LNCAP (cell line): ENCODE data around the gene RHBDL3.

Source experiments
- TF ChIP-seq, protein P1 (sequence below): fragments of 450-650 bp; IDR thresholded peaks from 2 replicates; pipeline ENCODE4 v1.5.1; 2017; ENCODE audit warnings: mild to moderate bottlenecking

The RHBDL3 gene

DNA sequence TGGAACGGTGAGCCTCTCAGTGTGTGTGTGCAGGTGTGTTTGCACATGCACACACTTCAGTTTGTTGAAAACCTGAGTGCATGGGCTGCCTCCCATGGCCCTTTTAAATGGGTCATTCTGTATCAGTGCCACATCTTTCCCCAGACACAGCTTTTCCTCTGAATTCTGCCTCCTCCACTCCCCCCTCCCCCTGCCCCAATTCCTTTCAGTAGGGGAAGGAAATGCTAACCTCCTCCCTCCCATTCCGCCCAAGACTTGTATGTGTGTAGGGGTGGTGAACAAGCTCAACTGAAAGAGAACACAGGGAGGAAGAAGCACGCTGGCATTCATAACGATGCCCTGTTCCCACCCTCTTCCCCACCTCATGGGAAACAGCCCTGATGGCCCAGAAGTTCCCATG is 42.0 kb downstream of the RHBDL3 start:
- TF ChIP-seq, protein P1, sequence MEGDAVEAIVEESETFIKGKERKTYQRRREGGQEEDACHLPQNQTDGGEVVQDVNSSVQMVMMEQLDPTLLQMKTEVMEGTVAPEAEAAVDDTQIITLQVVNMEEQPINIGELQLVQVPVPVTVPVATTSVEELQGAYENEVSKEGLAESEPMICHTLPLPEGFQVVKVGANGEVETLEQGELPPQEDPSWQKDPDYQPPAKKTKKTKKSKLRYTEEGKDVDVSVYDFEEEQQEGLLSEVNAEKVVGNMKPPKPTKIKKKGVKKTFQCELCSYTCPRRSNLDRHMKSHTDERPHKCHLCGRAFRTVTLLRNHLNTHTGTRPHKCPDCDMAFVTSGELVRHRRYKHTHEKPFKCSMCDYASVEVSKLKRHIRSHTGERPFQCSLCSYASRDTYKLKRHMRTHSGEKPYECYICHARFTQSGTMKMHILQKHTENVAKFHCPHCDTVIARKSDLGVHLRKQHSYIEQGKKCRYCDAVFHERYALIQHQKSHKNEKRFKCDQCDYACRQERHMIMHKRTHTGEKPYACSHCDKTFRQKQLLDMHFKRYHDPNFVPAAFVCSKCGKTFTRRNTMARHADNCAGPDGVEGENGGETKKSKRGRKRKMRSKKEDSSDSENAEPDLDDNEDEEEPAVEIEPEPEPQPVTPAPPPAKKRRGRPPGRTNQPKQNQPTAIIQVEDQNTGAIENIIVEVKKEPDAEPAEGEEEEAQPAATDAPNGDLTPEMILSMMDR = no peak

DNA sequence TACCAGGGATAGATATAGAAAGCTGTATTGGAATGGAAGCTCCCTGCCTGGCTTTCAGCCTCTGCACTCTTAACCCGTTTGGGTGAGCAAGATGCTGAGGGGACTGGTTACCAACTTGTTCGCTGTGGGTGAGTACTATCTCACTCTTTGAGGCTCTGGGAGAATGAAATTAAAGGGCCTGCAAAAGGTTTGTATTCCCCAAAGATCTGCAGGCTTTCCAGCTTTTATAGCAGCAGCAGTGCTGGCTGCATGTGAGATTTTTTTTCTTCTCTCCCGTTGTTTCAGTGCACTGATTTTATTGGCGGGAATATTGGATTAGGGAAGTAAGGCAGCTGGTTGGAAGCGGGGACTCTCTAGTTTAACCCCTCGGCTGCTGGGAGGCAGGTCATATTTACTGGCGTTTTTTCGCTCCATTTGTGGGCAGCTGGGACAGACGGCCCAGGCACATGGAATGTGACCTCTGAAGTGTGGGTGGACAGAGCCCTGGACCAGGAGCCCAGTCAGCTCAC is 45.5 kb downstream of the RHBDL3 start:
- TF ChIP-seq, protein P1 = no peak

GRCh38 chr17:32314636-32315035 is 49.0 kb downstream of the RHBDL3 start:
- TF ChIP-seq, protein P1 = no peak

- TF ChIP-seq, protein P1 = no peak
These were observed 49.5 kb downstream of the RHBDL3 start for GRCh38 chr17:32315171-32315570.

DNA sequence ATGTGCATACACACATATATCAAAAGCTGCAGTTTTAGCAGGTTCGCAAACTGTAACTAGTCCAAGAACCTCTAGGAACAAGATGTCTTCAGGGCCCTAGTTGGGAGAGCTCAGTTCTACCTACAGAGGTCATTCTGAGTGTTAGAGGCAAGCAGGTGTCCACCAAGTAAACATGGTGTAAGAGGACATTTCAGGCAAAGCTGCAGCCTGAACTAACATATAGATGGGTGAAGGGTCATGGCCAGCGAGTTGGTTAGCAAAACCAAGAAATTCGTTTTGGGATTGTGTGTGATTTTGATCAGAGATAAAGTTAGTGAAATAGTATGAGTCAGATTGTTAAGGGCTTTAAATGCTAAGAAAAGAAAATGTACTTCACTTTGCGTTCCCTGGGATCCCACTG is 51.7 kb downstream of the RHBDL3 start:
- TF ChIP-seq, protein P1 = no peak

DNA sequence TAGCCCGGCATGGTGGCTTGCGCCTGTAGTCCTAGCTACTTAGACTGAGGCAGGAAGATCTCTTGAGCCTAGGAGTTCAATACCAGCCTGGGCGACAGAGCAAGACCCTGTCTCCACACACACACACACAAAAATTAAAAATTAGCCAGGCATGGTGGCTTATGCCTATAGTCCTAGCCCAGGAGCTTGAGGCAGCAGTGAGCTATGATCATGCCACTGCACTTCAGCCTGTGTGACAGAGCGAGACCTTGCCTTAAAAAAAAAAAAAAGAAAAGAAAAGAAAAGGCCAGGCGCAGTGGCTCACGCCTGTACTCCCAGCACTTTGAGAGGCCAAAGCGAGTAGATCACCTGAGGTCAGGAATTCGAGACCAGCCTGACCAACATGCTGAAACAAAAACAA is 52.4 kb downstream of the RHBDL3 start:
- TF ChIP-seq, protein P1 = no peak

- TF ChIP-seq, protein P1 = peak; percentile 98
These were observed 53.9 kb downstream of the RHBDL3 start for GRCh38 chr17:32319548-32319905.

GRCh38 chr17:32320847-32321246 is 55.2 kb downstream of the RHBDL3 start:
- TF ChIP-seq, protein P1 = no peak
